IgD-negative memory B cell (primary cell): ENCODE measurements around the gene HES1. TPM values are rescaled to one million over a fixed set of nuclear protein-coding genes. Genes with fewer than 3 reads are reported as not detected.

Source experiments
- polyA plus RNA-seq: library from polyadenylated mRNA; unstranded; fragments of 300-500 nt; fragmentation: Illumina TruSeq; gene quantifications from one replicate; pipeline ENCODE4 v1.2.3, GENCODE V29; 2021

Gene HES1
- polyA plus RNA-seq, 1 donor from 2014 or later, result 8.5 TPM

Other genes starting within 250 kb of the HES1 start
- not detected for gene CPN2, start 215.2 kb downstream of the HES1 start, polyA plus RNA-seq
- not detected for gene LRRC15, start 233.6 kb downstream of the HES1 start, polyA plus RNA-seq